ENCODE measurements around the gene C16orf87. TPM values are rescaled to one million over a fixed set of nuclear protein-coding genes. Genes with fewer than 3 reads are reported as not detected.

The C16orf87 gene
- total and polyA plus RNA-seq, 8 donors = 1.3 to 16.2 (median 3.9) TPM; not detected in 1

- peaks cover 5 to 30% (median 18%) of the 10 kb centered on the region in 4 donors for H3K4me1 ChIP-seq
- no peak overlapping the region for H3K4me3 ChIP-seq
- no peaks in the 10 kb centered on the region for H3K9me3 ChIP-seq
- 57 to 69% (median 61%) methylated on average over 3 of the region's 3 CpGs for WGBS, 5 donors
- no peaks in the 10 kb centered on the region for H3K27me3 ChIP-seq
- H3K36me3 ChIP-seq = no peaks in the 10 kb centered on the region
- DNase-seq = no peak
- H3K27ac ChIP-seq = no peak overlapping the region
- TF ChIP-seq, protein P1, sequence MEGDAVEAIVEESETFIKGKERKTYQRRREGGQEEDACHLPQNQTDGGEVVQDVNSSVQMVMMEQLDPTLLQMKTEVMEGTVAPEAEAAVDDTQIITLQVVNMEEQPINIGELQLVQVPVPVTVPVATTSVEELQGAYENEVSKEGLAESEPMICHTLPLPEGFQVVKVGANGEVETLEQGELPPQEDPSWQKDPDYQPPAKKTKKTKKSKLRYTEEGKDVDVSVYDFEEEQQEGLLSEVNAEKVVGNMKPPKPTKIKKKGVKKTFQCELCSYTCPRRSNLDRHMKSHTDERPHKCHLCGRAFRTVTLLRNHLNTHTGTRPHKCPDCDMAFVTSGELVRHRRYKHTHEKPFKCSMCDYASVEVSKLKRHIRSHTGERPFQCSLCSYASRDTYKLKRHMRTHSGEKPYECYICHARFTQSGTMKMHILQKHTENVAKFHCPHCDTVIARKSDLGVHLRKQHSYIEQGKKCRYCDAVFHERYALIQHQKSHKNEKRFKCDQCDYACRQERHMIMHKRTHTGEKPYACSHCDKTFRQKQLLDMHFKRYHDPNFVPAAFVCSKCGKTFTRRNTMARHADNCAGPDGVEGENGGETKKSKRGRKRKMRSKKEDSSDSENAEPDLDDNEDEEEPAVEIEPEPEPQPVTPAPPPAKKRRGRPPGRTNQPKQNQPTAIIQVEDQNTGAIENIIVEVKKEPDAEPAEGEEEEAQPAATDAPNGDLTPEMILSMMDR (IDR thresholded peaks at IDR 0.05) = no peak
- TF ChIP-seq POLR2AphosphoS5 (IDR thresholded peaks at IDR 0.05) (no peak), POLR2A (IDR thresholded peaks at IDR 0.05) (no peak), EP300 (IDR thresholded peaks at IDR 0.05) (no peak)
- intact Hi-C loops (cut with DNase I; ENCODE audit: low total_unique reads) = loop anchor here (5.0 kb wide), 1 partner anchor 55 kb away; no protein-coding TSS in a partner anchor
Measured at GRCh38 chr16:46852130-46852529, 21.1 kb upstream of the C16orf87 start.

DNA sequence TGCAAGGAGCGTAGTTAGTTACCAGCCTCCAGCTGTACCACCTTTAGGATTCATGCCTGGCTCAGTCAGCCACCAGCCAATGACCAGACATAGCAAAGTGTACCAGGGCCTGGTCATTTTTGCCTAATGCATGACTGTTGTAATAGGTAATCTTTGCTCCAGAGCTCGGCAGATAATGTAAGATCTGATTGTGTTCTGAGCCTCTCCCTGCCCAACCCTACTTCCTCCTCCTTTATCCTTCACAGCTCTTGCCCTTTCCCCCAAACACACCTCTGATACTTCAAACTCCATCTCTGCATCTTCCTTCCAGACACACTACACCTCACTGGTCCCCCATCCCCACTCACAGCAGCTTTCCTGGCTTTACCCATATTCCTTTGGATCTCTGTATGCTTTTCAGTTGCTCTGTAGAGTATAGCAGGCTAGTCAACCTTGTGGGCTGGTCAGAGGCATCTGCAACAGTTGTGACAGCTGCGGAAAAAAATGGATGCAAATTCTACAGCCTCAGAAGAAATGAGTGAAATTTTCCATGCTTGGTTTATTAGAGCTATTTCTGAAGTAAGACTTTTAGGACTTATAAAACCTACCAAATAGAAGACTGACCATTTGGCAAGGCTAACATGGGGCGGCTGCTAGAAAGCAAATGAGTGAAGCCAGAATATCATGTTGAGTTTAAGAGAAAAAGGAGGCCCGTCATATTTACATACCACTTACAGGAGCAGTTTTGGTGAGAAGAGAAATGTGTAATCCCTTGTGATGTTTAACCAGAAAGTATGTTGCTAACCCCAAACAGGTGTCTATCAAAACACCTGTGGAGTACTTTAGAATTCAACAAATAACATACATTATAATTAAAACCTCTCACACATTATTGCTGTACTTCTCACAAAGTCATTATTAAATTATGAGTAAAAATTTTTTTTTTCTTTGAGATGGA lies 19.9 kb upstream of the C16orf87 start:
- no peak for DNase-seq
- intact Hi-C loops (cut with DNase I; ENCODE audit: low total_unique reads) = loop anchor here (5.0 kb wide), 1 partner anchor 56 kb away; no protein-coding TSS in a partner anchor

DNA sequence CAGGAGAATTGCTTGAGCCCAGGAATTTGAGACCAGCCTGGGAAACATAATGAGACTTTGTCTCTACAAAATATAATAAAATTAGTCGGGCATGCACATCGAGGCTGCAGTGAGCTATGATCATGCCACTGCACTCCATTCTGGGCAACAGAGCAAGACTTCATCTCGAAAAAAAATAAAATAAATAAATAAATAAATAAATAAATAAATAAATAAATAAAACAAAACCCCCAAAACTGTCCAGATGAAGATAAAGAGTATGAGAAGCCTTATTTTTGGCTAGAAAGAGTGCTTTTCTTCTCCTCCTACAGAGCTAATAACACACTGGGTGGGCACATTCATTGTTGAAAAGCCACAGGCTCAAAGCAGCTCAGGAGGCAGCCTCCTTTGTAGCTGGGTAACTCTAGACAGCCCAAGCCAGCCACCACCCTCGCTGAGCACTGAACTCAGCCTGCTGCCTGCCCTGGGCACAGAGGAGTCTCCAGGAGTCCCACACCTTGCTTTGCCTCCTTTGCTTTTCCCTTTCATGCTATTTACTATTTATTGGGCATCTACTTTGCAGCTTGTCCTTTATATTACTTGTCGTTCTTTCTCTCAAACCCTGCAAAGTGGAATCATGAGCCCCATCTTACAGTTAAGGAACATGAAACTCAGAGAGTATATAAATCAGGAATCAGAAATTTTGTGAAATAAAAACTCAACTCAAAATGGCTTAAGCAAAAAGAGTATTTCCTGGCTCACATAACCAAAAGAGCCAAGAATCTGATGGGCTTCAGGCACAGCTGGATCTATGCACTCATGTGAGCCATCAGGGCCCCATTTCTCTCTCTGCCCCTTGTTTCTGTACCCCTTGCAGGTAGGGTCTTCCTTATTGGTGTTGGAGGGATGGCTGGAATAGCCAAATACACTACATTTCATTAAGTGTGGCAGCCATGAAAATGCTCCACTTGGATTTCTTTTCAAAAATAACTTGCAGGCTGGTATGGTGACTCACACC lies 18.1 kb upstream of the C16orf87 start:
- DNase-seq = no peak
- H3K4me1 ChIP-seq = peaks cover 0 to 15% (median 8%) of the 10 kb centered on the region in 4 donors
- no peaks in the 10 kb centered on the region for H3K9me3 ChIP-seq
- no peaks in the 10 kb centered on the region for H3K36me3 ChIP-seq
- H3K27ac ChIP-seq = no peak overlapping the region
- H3K27me3 ChIP-seq = peaks cover 0 to 14% (median 2%) of the 10 kb centered on the region in 3 donors
- intact Hi-C loops (cut with DNase I; ENCODE audit: low total_unique reads) = no loop called here
- 80 to 88% (median 82%) methylated on average over 5 of the region's 5 CpGs for WGBS, 5 donors
- no peak for TF ChIP-seq POLR2A (IDR thresholded peaks at IDR 0.05)
- TF ChIP-seq EP300 (IDR thresholded peaks at IDR 0.05) = no peak
- TF ChIP-seq, protein P1 (IDR thresholded peaks at IDR 0.05) = no peak
- no peak for TF ChIP-seq POLR2AphosphoS5 (IDR thresholded peaks at IDR 0.05)
- H3K4me3 ChIP-seq = no peak overlapping the region

More for the DNA sequence above, 19.9 kb upstream of the C16orf87 start:
- Histone ChIP-seq H3K9me3 (no peaks in the 10 kb centered on the region), H3K27ac (no peak overlapping the region), H3K36me3 (no peaks in the 10 kb centered on the region), H3K4me3 (no peak overlapping the region), H3K27me3 (no peaks in the 10 kb centered on the region), H3K4me1 (peaks cover 5 to 21% (median 14%) of the 10 kb centered on the region in 4 donors)
- TF ChIP-seq POLR2AphosphoS5 (IDR thresholded peaks at IDR 0.05) = peak in 2 of 3 donors; percentile 16 to 33
- no peak for TF ChIP-seq EP300 (IDR thresholded peaks at IDR 0.05)
- 67 to 78% (median 73%) methylated on average over 5 of the region's 5 CpGs for WGBS, 5 donors

GRCh38 chr16:46845952-46846351 lies 15.0 kb upstream of the C16orf87 start:
- no peak overlapping the region for H3K27ac ChIP-seq
- intact Hi-C loops (cut with DNase I; ENCODE audit: low total_unique reads) = no loop called here
- H3K27me3 ChIP-seq = peaks cover 0 to 19% (median 4%) of the 10 kb centered on the region in 3 donors
- no peak for DNase-seq
- no peak for TF ChIP-seq POLR2AphosphoS5 (IDR thresholded peaks at IDR 0.05)
- TF ChIP-seq, protein P1 (IDR thresholded peaks at IDR 0.05) = no peak
- TF ChIP-seq EP300 (IDR thresholded peaks at IDR 0.05) = no peak
- no peak for TF ChIP-seq POLR2A (IDR thresholded peaks at IDR 0.05)
- no peak overlapping the region for H3K4me3 ChIP-seq
- 94 to 97% (median 95%) methylated on average over 5 of the region's 5 CpGs for WGBS, 5 donors
- peaks cover 0 to 17% (median 5%) of the 10 kb centered on the region in 4 donors for H3K4me1 ChIP-seq
- H3K36me3 ChIP-seq = no peaks in the 10 kb centered on the region
- no peaks in the 10 kb centered on the region for H3K9me3 ChIP-seq

All from stomach (tissue), 9 donors.